HepG2 (cell line): ENCODE results near the gene GZF1. TPM values are rescaled to one million over a fixed set of nuclear protein-coding genes. Genes with fewer than 3 reads are reported as not detected.

Experiments used
- ATAC-seq: fragments of 200-7000 bp; cut with Tn5 transposase; 3 replicates; pipeline ENCODE4 v1.9.1; 2020; ENCODE audit warnings: mild to moderate bottlenecking, moderate library complexity
- BruUV-seq: library from RNA; stranded (reverse); fragments of 400-500 nt; replicated peaks from 2 replicates; lab custom pipeline; 2021; lab: Mats Ljungman, UMichigan
- CTCF ChIA-PET: fragments of 300-600 bp; formaldehyde crosslinking; extraction: SDS; loops from one replicate; lab custom pipeline; 2021; ENCODE audit warnings: low total read pairs, inconsistent platforms, low intra/inter-chr PET ratio; lab: Yijun Ruan, JAX
- POLR2A ChIA-PET: fragments of 350-600 bp; sonication (Branson Sonifier 250); formaldehyde crosslinking; loops from one replicate; lab custom pipeline; 2020; ENCODE audit warnings: antibody characterized with exemption, inconsistent platforms; lab: Yijun Ruan, JAX
- DNase-seq: peaks from one replicate; pipeline ENCODE4 v3.0.0-alpha.2; 2015; ENCODE audit warnings: low spot score
- FAIRE-seq: peaks from 3 replicates; lab custom pipeline; 2011; peaks lifted over from hg19 to GRCh38; lab: Jason Lieb, UNC
- H2AFZ ChIP-seq: one replicate; pipeline ENCODE4 v1.6.1; 2011; ENCODE audit warnings: low read length, inconsistent platforms
- H3K27ac ChIP-seq: fragments of 300-600 bp; 3 replicates; pipeline ENCODE4 v1.8.0; 2011; ENCODE audit warnings: mixed run types, mild to moderate bottlenecking, mixed read lengths, low read length, inconsistent platforms; ENCODE audit not compliant: insufficient read depth; ENCODE audit errors: extremely low read length
- H3K27me3 ChIP-seq, 2 experiments: fragments of 200-600 bp in 1 of 2; 2 replicates in 1 of 2; 3 replicates in 1 of 2; pipeline versions ENCODE4 v1.6.0 to v1.8.0; 2011; ENCODE audit warnings: low read length in 2 of 2, mild to moderate bottlenecking in 2 of 2, moderate library complexity in 2 of 2, inconsistent platforms in 1 of 2; ENCODE audit not compliant: insufficient read depth in 2 of 2, control insufficient read depth in 1 of 2
- H3K36me3 ChIP-seq, 2 experiments: fragments of 200-600 bp in 1 of 2; replicated peaks in 1 of 2; 2 replicates in 1 of 2; 3 replicates in 1 of 2; pipeline versions ENCODE4 v1.5.1 to v1.8.0; 2011; ENCODE audit warnings: low read length in 2 of 2, inconsistent platforms in 1 of 2; ENCODE audit not compliant: insufficient read depth in 2 of 2, control insufficient read depth in 1 of 2
- H3K4me1 ChIP-seq: 2 replicates; pipeline ENCODE4 v1.5.1; 2012; ENCODE audit warnings: low read length, inconsistent platforms; ENCODE audit not compliant: insufficient read depth
- H3K4me2 ChIP-seq: 2 replicates; pipeline ENCODE4 v1.6.0; 2011; ENCODE audit warnings: low read depth, low read length, inconsistent platforms
- H3K4me3 ChIP-seq, 3 experiments: fragments of 200-600 bp in 1 of 3; sonication (generic), shearing (Covaris generic) in 1 of 3; replicated peaks in 1 of 3; 2 replicates each; pipeline ENCODE4 v1.5.1; 2011 to 2016; ENCODE audit warnings: low read length in 3 of 3, inconsistent platforms in 2 of 3, low read depth in 2 of 3, mild to moderate bottlenecking in 2 of 3, control low read depth in 1 of 3, mixed read lengths in 1 of 3; ENCODE audit not compliant: insufficient read depth in 1 of 3
- H3K79me2 ChIP-seq: one replicate; pipeline ENCODE4 v1.6.1; 2011; ENCODE audit warnings: low read length, inconsistent platforms; ENCODE audit not compliant: insufficient read depth
- H3K9ac ChIP-seq: 2 replicates; pipeline ENCODE4 v1.6.0; 2011; ENCODE audit warnings: mild to moderate bottlenecking, low read depth, low read length, inconsistent platforms; ENCODE audit not compliant: insufficient read depth
- H3K9me3 ChIP-seq: 2 replicates; pipeline ENCODE4 v1.5.1; 2012; ENCODE audit warnings: mild to moderate bottlenecking, low read length
- H4K20me1 ChIP-seq: 2 replicates; pipeline ENCODE4 v1.6.0; 2011; ENCODE audit warnings: inconsistent platforms, mild to moderate bottlenecking, low read length, moderate library complexity; ENCODE audit not compliant: insufficient read depth
- HIVEP1 ChIP-seq: sonication (generic); formaldehyde crosslinking; IDR thresholded peaks from 2 replicates; pipeline ENCODE4 v1.4.0; 2020; ENCODE audit warnings: mild to moderate bottlenecking, missing genetic modification reagents
- HNF4A ChIP-seq: sonication (generic); formaldehyde crosslinking; IDR thresholded peaks from 2 replicates; pipeline ENCODE4 v1.4.0; 2020; ENCODE audit warnings: missing genetic modification reagents
- HOXD1 ChIP-seq: sonication (generic); formaldehyde crosslinking; IDR thresholded peaks from 2 replicates; pipeline ENCODE4 v1.5.0; 2020; ENCODE audit warnings: missing genetic modification reagents
- NCOR1 ChIP-seq: fragments of 200-600 bp; sonication (generic); IDR thresholded peaks from 2 replicates; pipeline ENCODE4 v1.7.0; 2017; ENCODE audit warnings: antibody characterized with exemption, low read length, borderline replicate concordance
- NR1H2 ChIP-seq: sonication (generic); formaldehyde crosslinking; IDR thresholded peaks from 2 replicates; pipeline ENCODE4 v1.8.1; 2022; ENCODE audit warnings: low read depth, missing genetic modification reagents, borderline replicate concordance
- NR2C2 ChIP-seq: sonication (generic); formaldehyde crosslinking; IDR thresholded peaks from 2 replicates; pipeline ENCODE4 v1.4.0; 2020; ENCODE audit warnings: missing genetic modification reagents, mild to moderate bottlenecking, moderate library complexity, borderline replicate concordance
- NR2F1 ChIP-seq, 2 experiments: fragments of 450-650 bp in 1 of 2; formaldehyde crosslinking in 1 of 2; IDR thresholded peaks; 2 replicates each; pipeline versions ENCODE4 v1.5.0 to v1.6.1; 2016 to 2020; ENCODE audit warnings: mild to moderate bottlenecking in 1 of 2, missing compliant biosample characterization in 1 of 2, missing genetic modification reagents in 1 of 2, moderate library complexity in 1 of 2
- NR2F6 ChIP-seq, 2 experiments: IDR thresholded peaks; 2 replicates each; pipeline ENCODE4 v1.6.1; 2016; ENCODE audit warnings: antibody characterized with exemption in 1 of 2, mild to moderate bottlenecking in 1 of 2
- RARA ChIP-seq: IDR thresholded peaks from 2 replicates; pipeline ENCODE4 v1.6.1; 2016; ENCODE audit warnings: missing genetic modification reagents, missing compliant biosample characterization
- RELA ChIP-seq: sonication (generic); formaldehyde crosslinking; IDR thresholded peaks from 2 replicates; pipeline ENCODE4 v1.4.0; 2020; ENCODE audit warnings: missing genetic modification reagents
- RXRA ChIP-seq: sonication (generic); formaldehyde crosslinking; IDR thresholded peaks from 2 replicates; pipeline ENCODE4 v1.5.1; 2020; ENCODE audit warnings: missing genetic modification reagents
- RXRB ChIP-seq: IDR thresholded peaks from 2 replicates; pipeline ENCODE4 v1.6.1; 2016; ENCODE audit warnings: borderline replicate concordance, missing genetic modification reagents, missing compliant biosample characterization
- ZNF598 ChIP-seq: sonication (generic); formaldehyde crosslinking; IDR thresholded peaks from 2 replicates; pipeline ENCODE4 v1.5.1; 2020; ENCODE audit warnings: mild to moderate bottlenecking, missing genetic modification reagents, borderline replicate concordance
- WGBS: methylation state at CpG from one replicate; pipeline ENCODE4 v1.1.6; 2017; ENCODE audit warnings: low lambda C conversion rate; 5-methylcytosine and 5-hydroxymethylcytosine counted together
- in situ Hi-C: cut with HindIII; loops from 2 replicates; pipeline ENCODE4 v1.10.0; 2017; ENCODE audit warnings: low pct_unique_long_range_greater_than_20kb; ENCODE audit not compliant: extremely low pct_ligation_motif_present
- intact Hi-C: fragments of 100-400 bp; cut with micrococcal nuclease; formaldehyde crosslinking; loops from one replicate; pipeline ENCODE4 v1.10.0; 2022; ENCODE audit not compliant: unreplicated experiment
- polyA plus RNA-seq, 8 experiments: library from polyadenylated mRNA; depleted of rRNA in 3 of 8; stranded (reverse) in 7 of 8; unstranded in 1 of 8; fragments of >200 nt; fragmentation: Illumina TruSeq in 4 of 8; extraction: Trizol in 4 of 8; gene quantifications; 2 replicates each; pipeline versions ENCODE4 v1.2.1 to v1.2.3, GENCODE V29; 2011 to 2016; ENCODE audit warnings: low read depth in 4 of 8, missing spikeins in 1 of 8, mixed read lengths in 1 of 8; ENCODE audit not compliant: insufficient read depth in 1 of 8
- total RNA-seq, 5 experiments: library from RNA; depleted of rRNA; stranded (reverse); fragments of >200 nt; fragmentation: Illumina TruSeq; extraction: Trizol; gene quantifications; 2 replicates each; pipeline ENCODE4 v1.2.3, GENCODE V29; 2016; ENCODE audit warnings: low read depth in 1 of 5
- TF ChIP-seq, protein P1 (sequence below): sonication (generic); formaldehyde crosslinking; IDR thresholded peaks from 2 replicates; pipeline ENCODE4 v1.4.0; 2020; ENCODE audit warnings: missing genetic modification reagents, borderline replicate concordance

The GZF1 gene
- total and polyA plus RNA-seq, 2 of the 13 experiments (the other 11 are each of a cell fraction or from before 2014, with no cell fraction given), result 16.9 to 26.0 TPM

GRCh38 chr20:23332467-23332866, 29.5 kb upstream of the GZF1 start:
- no peak for TF ChIP-seq RELA (CRISPR knock-in tag)
- peak; percentile 8 for FAIRE-seq
- H3K4me1 ChIP-seq, result peaks cover 14% of the 10 kb centered on the region
- POLR2A ChIA-PET, result no interaction called here
- CTCF ChIA-PET, result no interaction called here
- H3K79me2 ChIP-seq, result no peaks in the 10 kb centered on the region
- no peak overlapping the region for H3K4me2 ChIP-seq
- H2AFZ ChIP-seq, result no peak overlapping the region
- WGBS, result 6% methylated on average over 2 of the region's 2 CpGs
- no peak for ATAC-seq
- intact Hi-C loops (no loop called here), in situ Hi-C loops (no loop called here)
- no peaks in the 10 kb centered on the region for H3K9me3 ChIP-seq
- H3K9ac ChIP-seq, result no peak overlapping the region
- H3K27ac ChIP-seq, result no peak overlapping the region
- H3K4me3 ChIP-seq, result no peak overlapping the region
- BruUV-seq, result no TSS peak
- no peaks in the 10 kb centered on the region for H3K36me3 ChIP-seq
- no peaks in the 10 kb centered on the region for H3K27me3 ChIP-seq
- H4K20me1 ChIP-seq, result no peaks in the 10 kb centered on the region
- DNase-seq, result no peak

DNA sequence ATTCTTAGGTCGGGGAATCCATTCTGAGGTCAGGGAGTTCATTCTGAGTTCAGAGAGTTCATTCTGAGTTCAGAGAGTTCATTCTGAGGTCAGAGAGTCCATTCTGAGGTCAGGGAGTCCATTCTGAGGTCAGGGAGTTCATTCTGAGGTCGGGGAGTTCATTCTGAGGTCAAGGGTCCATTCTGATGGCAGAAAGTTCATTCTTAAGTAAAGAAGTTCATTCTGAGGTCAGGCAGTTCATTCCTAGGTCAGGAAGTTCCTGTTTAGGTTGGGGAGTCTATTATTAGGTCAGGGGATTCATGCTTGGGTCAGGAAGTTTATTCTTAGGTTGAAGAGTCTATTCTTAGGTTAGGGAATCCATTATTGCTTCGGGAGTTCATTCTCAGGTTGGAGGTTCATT, 27.9 kb upstream of the GZF1 start:
- ChIA-PET CTCF (no interaction called here), POLR2A (no interaction called here)
- Histone ChIP-seq H3K4me3 (no peak overlapping the region), H2AFZ (no peak overlapping the region), H3K4me1 (peaks cover 17% of the 10 kb centered on the region), H4K20me1 (no peaks in the 10 kb centered on the region), H3K79me2 (no peaks in the 10 kb centered on the region), H3K9me3 (no peaks in the 10 kb centered on the region), H3K9ac (no peak overlapping the region), H3K36me3 (no peaks in the 10 kb centered on the region), H3K4me2 (no peak overlapping the region), H3K27ac (no peak overlapping the region), H3K27me3 (no peaks in the 10 kb centered on the region)
- ATAC-seq, result no peak
- TF ChIP-seq RXRB (CRISPR knock-in tag), result 0 out of 2 replicates have a peak, but pooled peaks have one; percentile 41
- peak; percentile 81 for TF ChIP-seq RARA (CRISPR knock-in tag)
- TF ChIP-seq NR2C2 (CRISPR knock-in tag), result 0 out of 2 replicates have a peak, but pooled peaks have one; percentile 18
- peak; percentile 24; the same call in 1 of the 2 replicates for TF ChIP-seq NR1H2 (CRISPR knock-in tag)
- peak; percentile 67 for TF ChIP-seq NR2F6 (IDR thresholded peaks at IDR 0.05)
- no peak for TF ChIP-seq NR2F6 (CRISPR knock-in tag; IDR thresholded peaks at IDR 0.05)
- 0 out of 2 replicates have a peak, but pooled peaks have one; percentile 44 for TF ChIP-seq RXRA
- peak; percentile 47 for TF ChIP-seq HNF4A (CRISPR knock-in tag)
- TF ChIP-seq HIVEP1, result no peak
- peak; percentile 81 for TF ChIP-seq NCOR1
- TF ChIP-seq HOXD1 (CRISPR knock-in tag), result no peak
- TF ChIP-seq, protein P1, sequence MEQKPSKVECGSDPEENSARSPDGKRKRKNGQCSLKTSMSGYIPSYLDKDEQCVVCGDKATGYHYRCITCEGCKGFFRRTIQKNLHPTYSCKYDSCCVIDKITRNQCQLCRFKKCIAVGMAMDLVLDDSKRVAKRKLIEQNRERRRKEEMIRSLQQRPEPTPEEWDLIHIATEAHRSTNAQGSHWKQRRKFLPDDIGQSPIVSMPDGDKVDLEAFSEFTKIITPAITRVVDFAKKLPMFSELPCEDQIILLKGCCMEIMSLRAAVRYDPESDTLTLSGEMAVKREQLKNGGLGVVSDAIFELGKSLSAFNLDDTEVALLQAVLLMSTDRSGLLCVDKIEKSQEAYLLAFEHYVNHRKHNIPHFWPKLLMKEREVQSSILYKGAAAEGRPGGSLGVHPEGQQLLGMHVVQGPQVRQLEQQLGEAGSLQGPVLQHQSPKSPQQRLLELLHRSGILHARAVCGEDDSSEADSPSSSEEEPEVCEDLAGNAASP (CRISPR knock-in tag), result peak; percentile 34; the same call in 1 of the 2 replicates
- TF ChIP-seq NR2F1 (CRISPR knock-in tag; IDR thresholded peaks at IDR 0.05), result peak in 1 of 2 experiments; percentile 75; a peak in 2 of 4 replicates
- no peak for TF ChIP-seq ZNF598 (CRISPR knock-in tag)
- in situ Hi-C loops, result no loop called here
- peak; percentile 44 for FAIRE-seq
- WGBS, result 14% methylated on average over 3 of the region's 3 CpGs
- no TSS peak for BruUV-seq
- intact Hi-C loops, result no loop called here
- DNase-seq, result no peak
